G401 (cell line): Measurements from ENCODE around the gene UBE4B. TPM values are rescaled to one million over a fixed set of nuclear protein-coding genes. Genes with fewer than 3 reads are reported as not detected.
"Not testable (repeated sequence)": the region's sequence is repeated elsewhere in the genome, so short reads cannot be mapped to it uniquely, and the experiment has no call there.

Experiments
- DNase-seq: peaks from one replicate; pipeline ENCODE4 v3.0.0-alpha.2; 2015; ENCODE audit warnings: low spot score
- in situ Hi-C: cut with HindIII; loops from 2 replicates; pipeline ENCODE4 v1.10.0; 2016; ENCODE audit warnings: low sequenced_read_pairs, mixed read lengths
- total RNA-seq: library from RNA; depleted of rRNA; stranded (reverse); fragments of >200 nt; shearing (Covaris generic); gene quantifications from 2 replicates; pipeline ENCODE4 v1.2.3, GENCODE V29; 2014; rRNA removed

The UBE4B gene
- total RNA-seq, result 82.1 and 101 TPM in 2 replicates

GRCh38 chr1:10032590-10033358 is at the start of gene UBE4B:
Gene UBE4B (plus strand): TSS chr1:10032958. CDS start chr1:10033671, 713 bp downstream.
- in situ Hi-C loops, result no loop called here
- peak; percentile 98 for DNase-seq

- in situ Hi-C loops, result no loop called here
These were observed 48.5 kb upstream of the UBE4B start for GRCh38 chr1:9984253-9984652.

GRCh38 chr1:9985001-9985400 is 47.8 kb upstream of the UBE4B start:
- in situ Hi-C loops, result no loop called here
- no peak for DNase-seq

More at GRCh38 chr1:9984253-9984652, 48.5 kb upstream of the UBE4B start:
- no peak for DNase-seq

GRCh38 chr1:9989773-9990172 is 43.0 kb upstream of the UBE4B start:
- in situ Hi-C loops, result no loop called here

GRCh38 chr1:9990944-9991343 is 41.8 kb upstream of the UBE4B start:
- in situ Hi-C loops, result no loop called here
- DNase-seq, result no peak

More at GRCh38 chr1:9989773-9990172, 43.0 kb upstream of the UBE4B start:
- DNase-seq, result no peak

- DNase-seq, result no peak
- in situ Hi-C loops, result no loop called here
These were observed 39.8 kb upstream of the UBE4B start for GRCh38 chr1:9992910-9993309.

- in situ Hi-C loops, result no loop called here
- DNase-seq, result no peak
These were observed 39.1 kb upstream of the UBE4B start for GRCh38 chr1:9993561-9994075.

- in situ Hi-C loops, result no loop called here
- DNase-seq, result no peak
These were observed 35.9 kb upstream of the UBE4B start, which contains the start of gene RBP7 for GRCh38 chr1:9996624-9997582. Gene RBP7 (plus strand): TSS chr1:9997228. CDS start chr1:9997259, 31 bp downstream.

- no peak for DNase-seq
- in situ Hi-C loops, result no loop called here
These were observed 31.6 kb upstream of the UBE4B start for GRCh38 chr1:10001016-10001665.

GRCh38 chr1:10005248-10005647 is 27.5 kb upstream of the UBE4B start:
- in situ Hi-C loops, DNase-seq: not testable (repeated sequence)

GRCh38 chr1:10007169-10007568 is 25.6 kb upstream of the UBE4B start:
- in situ Hi-C loops, result no loop called here
- DNase-seq, result no peak

GRCh38 chr1:10014016-10014415 is 18.7 kb upstream of the UBE4B start:
- DNase-seq, result no peak
- in situ Hi-C loops, result no loop called here

- in situ Hi-C loops, result no loop called here
These were observed 13.2 kb upstream of the UBE4B start for GRCh38 chr1:10019561-10019960.

GRCh38 chr1:10020086-10020485 is 12.7 kb upstream of the UBE4B start:
- in situ Hi-C loops, result no loop called here
- DNase-seq, result no peak

More at GRCh38 chr1:10019561-10019960, 13.2 kb upstream of the UBE4B start:
- DNase-seq, result no peak

GRCh38 chr1:10020678-10021077 is 12.1 kb upstream of the UBE4B start:
- in situ Hi-C loops, DNase-seq: not testable (repeated sequence)

- DNase-seq, in situ Hi-C loops: not testable (repeated sequence)
These were observed 10.8 kb upstream of the UBE4B start for GRCh38 chr1:10021992-10022391.

- in situ Hi-C loops, result no loop called here
- DNase-seq, result no peak
These were observed 10.1 kb upstream of the UBE4B start for GRCh38 chr1:10022656-10023055.

- DNase-seq, result no peak
- in situ Hi-C loops, result no loop called here
These were observed 7.4 kb upstream of the UBE4B start for GRCh38 chr1:10025354-10025753.

- in situ Hi-C loops, result no loop called here
These were observed 5.7 kb upstream of the UBE4B start for GRCh38 chr1:10027027-10027426.

More at GRCh38 chr1:10027027-10027426, 5.7 kb upstream of the UBE4B start:
- no peak for DNase-seq
